Glomerular endothelial cell (primary cell): ENCODE data around the gene LRSAM1. TPM values are rescaled to one million over a fixed set of nuclear protein-coding genes. Genes with fewer than 3 reads are reported as not detected.

Experiments
- DNase-seq: peaks from one replicate; pipeline ENCODE4 v3.0.0-alpha.2; 2011; ENCODE audit warnings: low read depth, low spot score; ENCODE audit errors: extremely low read depth
- total RNA-seq: library from RNA; depleted of rRNA; stranded (reverse); fragments of >200 nt; gene quantifications from 2 replicates; pipeline ENCODE4 v1.2.3, GENCODE V29; 2015

Gene LRSAM1
- total RNA-seq, 1 donor from 2014 or later = 37.7 TPM

DNA sequence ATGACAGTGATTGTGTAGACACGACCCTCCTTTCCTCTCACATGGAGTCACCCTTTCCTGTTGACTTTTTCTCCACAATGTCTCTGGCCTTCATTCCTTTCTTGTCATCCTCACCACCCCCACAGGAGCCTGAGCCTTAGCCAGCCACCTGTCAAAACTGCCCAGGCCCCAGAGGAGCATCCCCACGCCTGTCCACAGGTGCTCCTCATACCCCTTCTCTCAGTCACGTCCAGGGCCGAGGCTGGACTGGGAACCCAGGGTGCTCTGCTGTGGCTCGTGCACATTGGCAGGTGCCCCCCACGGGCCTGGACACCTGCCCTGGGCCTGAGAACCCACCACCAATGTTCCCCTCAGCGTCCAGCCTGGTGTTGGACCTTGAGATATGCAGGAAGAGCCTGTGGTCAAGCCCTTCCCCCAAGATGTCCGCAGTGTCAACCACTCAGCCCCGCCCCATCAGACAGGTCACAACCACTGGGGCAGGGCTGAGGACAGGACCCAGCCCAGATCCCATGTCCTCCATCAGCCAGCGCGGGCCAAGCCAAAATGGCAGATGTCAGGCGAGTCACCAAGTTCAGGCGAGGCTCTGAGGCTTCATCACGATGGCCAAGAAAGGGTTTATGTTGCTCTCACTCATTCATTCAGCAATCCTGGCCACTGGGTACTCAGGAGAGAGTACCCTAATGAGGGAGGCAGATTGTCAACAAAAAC is 95.0 kb downstream of the LRSAM1 start:
- DNase-seq = no peak

GRCh38 chr9:127548352-127548881 is 97.1 kb downstream of the LRSAM1 start:
- no peak for DNase-seq

DNA sequence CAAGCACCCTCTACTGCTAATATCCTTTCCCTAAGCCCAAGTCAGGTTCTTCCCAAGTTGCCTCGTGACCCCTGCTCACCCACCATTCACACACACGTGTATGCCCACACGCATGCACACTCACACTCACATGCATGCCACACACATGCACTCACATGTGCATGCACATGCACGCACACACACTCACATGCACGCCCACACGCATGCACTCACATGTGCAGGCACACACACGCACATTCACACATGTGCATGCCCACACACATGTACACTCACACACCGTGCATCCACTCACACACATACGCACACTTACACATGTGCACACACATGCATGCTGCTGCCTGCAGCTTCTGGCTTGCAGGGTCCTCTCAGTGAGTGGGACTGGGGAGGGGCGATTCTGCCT is 97.9 kb downstream of the LRSAM1 start:
- no peak for DNase-seq

DNA sequence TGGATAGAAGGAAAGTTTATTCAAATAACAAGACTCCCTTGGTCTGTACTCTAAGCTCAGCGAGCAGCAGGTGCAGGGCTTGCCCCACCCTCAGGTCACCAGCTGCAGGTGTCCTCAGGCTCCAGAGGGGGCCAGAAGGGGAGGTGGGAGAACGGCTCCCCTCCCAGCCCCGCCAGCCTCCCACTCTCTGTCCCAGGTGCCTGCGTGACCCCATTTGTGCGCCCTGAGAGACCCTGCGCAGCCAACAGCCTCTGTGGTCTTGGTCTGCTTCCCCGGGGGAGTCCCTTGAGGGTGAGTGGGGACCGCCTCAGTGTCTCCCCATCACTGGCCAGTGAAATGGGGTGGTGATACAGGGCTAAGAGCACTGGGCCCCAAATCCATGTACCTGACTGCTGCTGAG is 98.4 kb downstream of the LRSAM1 start:
- no peak for DNase-seq

GRCh38 chr9:127550282-127550681 is 99.0 kb downstream of the LRSAM1 start:
- no peak for DNase-seq

DNA sequence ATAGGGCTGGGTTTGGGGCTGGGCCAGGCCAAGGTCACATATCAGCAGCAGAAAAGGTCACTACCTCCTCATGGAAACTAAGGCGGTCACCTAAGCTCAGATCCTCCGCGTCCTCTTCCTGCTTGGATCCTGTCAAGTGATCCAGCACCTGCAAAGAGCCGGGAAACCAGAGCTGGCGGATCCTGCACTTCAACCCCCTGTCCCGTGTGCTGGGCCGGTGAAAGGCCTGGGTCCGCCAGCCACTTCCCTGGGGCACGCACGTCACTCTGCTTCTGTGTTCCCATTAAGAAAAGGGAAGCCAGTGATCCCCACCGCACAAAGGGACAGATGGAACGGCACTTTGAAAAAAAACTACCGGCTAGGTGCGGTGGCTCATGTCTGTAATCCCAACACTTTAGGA is 99.4 kb downstream of the LRSAM1 start:
- DNase-seq = no peak

Other genes starting within 250 kb of the LRSAM1 start
- gene GARNL3, start 186.7 kb upstream of the LRSAM1 start, total RNA-seq = 2.9 and 20.2 TPM in 2 replicates
- 16.5 and 17.9 TPM in 2 replicates for gene SLC2A8, start 54.3 kb upstream of the LRSAM1 start, total RNA-seq
- 7.8 and 8.1 TPM in 2 replicates for gene ZNF79, start 27.1 kb upstream of the LRSAM1 start, total RNA-seq
- 1,564 and 2,739 TPM in 2 replicates for gene RPL12, start 104 bp upstream of the LRSAM1 start, total RNA-seq
- gene STXBP1, start 160.8 kb downstream of the LRSAM1 start, total RNA-seq = 53.1 and 56.3 TPM in 2 replicates